Activated B cell treated with CpG ODN at 0.5 μM for 24 hours (primary cell): ENCODE data around the gene SNCB. TPM values are rescaled to one million over a fixed set of nuclear protein-coding genes. Genes with fewer than 3 reads are reported as not detected.

Experiments
- ATAC-seq: fragments of 200-7000 bp; cut with Tn5 transposase; one replicate; pipeline ENCODE4 v1.10.0; 2021; ENCODE audit warnings: low read depth, mild to moderate bottlenecking, moderate library complexity
- CTCF ChIA-PET: fragments of 350-600 bp; sonication (Branson Sonifier 250); formaldehyde crosslinking; loops from one replicate; lab custom pipeline; 2021; ENCODE audit warnings: antibody characterized with exemption; lab: Charles Lee
- POLR2A ChIA-PET: fragments of 350-600 bp; sonication (Branson Sonifier 250); formaldehyde crosslinking; loops from one replicate; lab custom pipeline; 2021; ENCODE audit warnings: antibody characterized with exemption; lab: Charles Lee
- DNase-seq: peaks from one replicate; pipeline ENCODE4 v3.0.0; 2022
- H3K27ac Mint-ChIP-seq: one replicate; pipeline ENCODE4 v1.8.0; 2020; ENCODE audit warnings: mixed read lengths
- H3K27me3 Mint-ChIP-seq: one replicate; pipeline ENCODE4 v1.8.0; 2021; ENCODE audit warnings: mixed read lengths
- H3K36me3 Mint-ChIP-seq: one replicate; pipeline ENCODE4 v1.8.0; 2021; ENCODE audit warnings: low read depth, mixed read lengths
- H3K4me1 Mint-ChIP-seq: one replicate; pipeline ENCODE4 v1.8.0; 2021; ENCODE audit warnings: mixed read lengths
- H3K4me3 Mint-ChIP-seq: one replicate; pipeline ENCODE4 v1.8.0; 2020; ENCODE audit warnings: mild to moderate bottlenecking, mixed read lengths
- H3K9me3 Mint-ChIP-seq: one replicate; pipeline ENCODE4 v1.8.0; 2020; ENCODE audit warnings: mixed read lengths
- intact Hi-C: fragments of 100-400 bp; cut with micrococcal nuclease; formaldehyde crosslinking; loops from one replicate; pipeline ENCODE4 v1.15.1; 2024
- total RNA-seq: library from RNA; stranded (reverse); gene quantifications from 2 replicates; pipeline ENCODE4 v1.2.3, GENCODE V29; 2022
- TF ChIP-seq, protein P1 (sequence below): fragments of 200-600 bp; IDR thresholded peaks from one replicate; pipeline ENCODE4 v1.8.0; 2022; ENCODE audit warnings: antibody characterized with exemption, mild to moderate bottlenecking

The SNCB gene
- total RNA-seq, 1 donor from 2014 or later: not detected

DNA sequence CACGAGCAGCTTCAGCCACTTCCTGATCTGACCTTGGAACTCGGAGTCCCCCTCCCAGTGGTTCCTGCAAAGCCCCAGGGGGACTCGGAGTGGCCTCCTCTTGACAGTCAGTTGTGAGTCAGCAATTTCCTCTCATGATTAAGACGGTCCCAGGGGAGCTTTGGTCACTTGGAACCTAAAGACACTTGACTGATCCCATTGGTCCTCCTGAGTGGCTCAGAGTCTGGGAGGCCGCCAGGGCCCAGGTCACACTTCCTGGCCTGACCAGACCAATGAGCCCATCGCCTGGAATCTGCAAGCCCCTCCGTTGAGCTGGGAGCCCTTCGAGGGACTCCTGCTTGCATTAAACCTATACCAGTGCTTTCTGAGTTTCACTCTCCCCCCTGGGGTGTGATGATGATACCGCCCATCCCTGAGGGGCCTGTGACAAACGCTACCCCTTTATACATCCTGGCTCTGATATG lies 46.1 kb upstream of the SNCB start:
- Mint-ChIP-seq H3K27me3 (peaks cover 51% of the 10 kb centered on the region), H3K9me3 (no peaks in the 10 kb centered on the region), H3K4me3 (no peak overlapping the region), H3K4me1 (peaks cover 2% of the 10 kb centered on the region), H3K36me3 (no peaks in the 10 kb centered on the region), H3K27ac (no peak overlapping the region)
- POLR2A ChIA-PET: no interaction called here
- CTCF ChIA-PET: interaction anchor here (1.2 kb wide), 1 partner anchor 16 kb away, joined by 3 read pairs; no protein-coding TSS in a partner anchor
- no peak for DNase-seq
- peak; percentile 82 for ATAC-seq
- TF ChIP-seq, protein P1, sequence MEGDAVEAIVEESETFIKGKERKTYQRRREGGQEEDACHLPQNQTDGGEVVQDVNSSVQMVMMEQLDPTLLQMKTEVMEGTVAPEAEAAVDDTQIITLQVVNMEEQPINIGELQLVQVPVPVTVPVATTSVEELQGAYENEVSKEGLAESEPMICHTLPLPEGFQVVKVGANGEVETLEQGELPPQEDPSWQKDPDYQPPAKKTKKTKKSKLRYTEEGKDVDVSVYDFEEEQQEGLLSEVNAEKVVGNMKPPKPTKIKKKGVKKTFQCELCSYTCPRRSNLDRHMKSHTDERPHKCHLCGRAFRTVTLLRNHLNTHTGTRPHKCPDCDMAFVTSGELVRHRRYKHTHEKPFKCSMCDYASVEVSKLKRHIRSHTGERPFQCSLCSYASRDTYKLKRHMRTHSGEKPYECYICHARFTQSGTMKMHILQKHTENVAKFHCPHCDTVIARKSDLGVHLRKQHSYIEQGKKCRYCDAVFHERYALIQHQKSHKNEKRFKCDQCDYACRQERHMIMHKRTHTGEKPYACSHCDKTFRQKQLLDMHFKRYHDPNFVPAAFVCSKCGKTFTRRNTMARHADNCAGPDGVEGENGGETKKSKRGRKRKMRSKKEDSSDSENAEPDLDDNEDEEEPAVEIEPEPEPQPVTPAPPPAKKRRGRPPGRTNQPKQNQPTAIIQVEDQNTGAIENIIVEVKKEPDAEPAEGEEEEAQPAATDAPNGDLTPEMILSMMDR: no peak
- intact Hi-C loops: no loop called here

DNA sequence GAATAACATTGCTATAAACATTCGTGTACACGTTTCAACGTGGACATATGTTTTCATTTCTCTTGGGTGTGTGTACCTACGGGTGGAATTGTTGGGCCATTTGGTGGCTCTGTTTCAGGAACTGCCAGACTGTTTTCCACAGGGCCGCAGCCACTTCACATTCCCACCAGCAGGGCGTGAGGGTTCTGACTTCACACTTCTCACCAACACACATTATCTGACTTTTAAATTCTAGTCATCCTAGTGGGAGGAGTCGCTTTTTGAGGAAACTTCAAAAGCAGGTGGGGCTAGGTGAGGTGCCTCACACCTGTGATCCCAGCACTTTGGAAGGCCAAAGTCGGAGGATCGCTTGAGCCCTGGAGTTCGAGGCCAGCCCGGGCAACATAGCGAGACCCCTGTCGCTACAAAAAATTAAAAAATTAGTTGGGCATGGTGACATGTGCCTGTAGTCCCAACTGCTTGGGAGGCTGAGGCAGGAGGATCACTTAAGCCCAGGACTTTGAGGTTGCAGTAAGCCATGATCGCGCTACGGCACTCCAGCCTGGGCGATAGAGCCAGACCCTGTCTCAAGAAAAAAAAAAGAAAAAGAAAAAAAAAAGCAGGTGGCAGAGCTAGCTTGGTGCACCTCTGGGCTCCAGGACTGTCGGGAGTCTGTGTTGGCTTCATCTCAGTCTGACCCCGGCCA lies 45.5 kb upstream of the SNCB start:
- Mint-ChIP-seq H3K27ac (no peak overlapping the region), H3K4me1 (peaks cover 2% of the 10 kb centered on the region), H3K4me3 (no peak overlapping the region), H3K9me3 (no peaks in the 10 kb centered on the region), H3K27me3 (peaks cover 50% of the 10 kb centered on the region), H3K36me3 (no peaks in the 10 kb centered on the region)
- ChIA-PET CTCF (interaction anchor here (1.2 kb wide), 1 partner anchor 15 kb away, joined by 3 read pairs; no protein-coding TSS in a partner anchor), POLR2A (no interaction called here)
- TF ChIP-seq, protein P1: no peak
- intact Hi-C loops: no loop called here
- ATAC-seq (no peak), DNase-seq (no peak)

- intact Hi-C loops: no loop called here
Measured at GRCh38 chr5:176674799-176675198, 44.5 kb upstream of the SNCB start.

GRCh38 chr5:176673651-176674583 lies 43.6 kb upstream of the SNCB start:
- H3K27ac Mint-ChIP-seq: no peak overlapping the region
- peaks cover 2% of the 10 kb centered on the region for H3K4me1 Mint-ChIP-seq
- H3K9me3 Mint-ChIP-seq: no peaks in the 10 kb centered on the region
- no peaks in the 10 kb centered on the region for H3K36me3 Mint-ChIP-seq
- H3K4me3 Mint-ChIP-seq: no peak overlapping the region
- DNase-seq (no peak), ATAC-seq (no peak)
- TF ChIP-seq, protein P1: no peak
- CTCF ChIA-PET: interaction anchor here (0.8 kb wide), 1 partner anchor 13 kb away, joined by 3 read pairs; no protein-coding TSS in a partner anchor
- intact Hi-C loops: no loop called here
- peaks cover 45% of the 10 kb centered on the region for H3K27me3 Mint-ChIP-seq
- POLR2A ChIA-PET: no interaction called here

More at GRCh38 chr5:176674799-176675198, 44.5 kb upstream of the SNCB start:
- no peaks in the 10 kb centered on the region for H3K9me3 Mint-ChIP-seq
- peaks cover 50% of the 10 kb centered on the region for H3K27me3 Mint-ChIP-seq
- no peak for DNase-seq
- peaks cover 2% of the 10 kb centered on the region for H3K4me1 Mint-ChIP-seq
- H3K36me3 Mint-ChIP-seq: no peaks in the 10 kb centered on the region
- no peak overlapping the region for H3K27ac Mint-ChIP-seq
- TF ChIP-seq, protein P1: no peak
- ChIA-PET CTCF (no interaction called here), POLR2A (no interaction called here)
- no peak overlapping the region for H3K4me3 Mint-ChIP-seq
- ATAC-seq: no peak
